HG02852 (cell line): ENCODE data around the gene CLIC5.

Experiments
- ATAC-seq: cut with Tn5 transposase; IDR thresholded peaks from one replicate; pipeline ENCODE4 v1.9.1; 2021; ENCODE audit warnings: mild to moderate bottlenecking, moderate library complexity; ENCODE audit not compliant: unreplicated experiment

The CLIC5 gene

GRCh38 chr6:46000905-46001304 is 14.8 kb downstream of the CLIC5 start:
- no peak for ATAC-seq

DNA sequence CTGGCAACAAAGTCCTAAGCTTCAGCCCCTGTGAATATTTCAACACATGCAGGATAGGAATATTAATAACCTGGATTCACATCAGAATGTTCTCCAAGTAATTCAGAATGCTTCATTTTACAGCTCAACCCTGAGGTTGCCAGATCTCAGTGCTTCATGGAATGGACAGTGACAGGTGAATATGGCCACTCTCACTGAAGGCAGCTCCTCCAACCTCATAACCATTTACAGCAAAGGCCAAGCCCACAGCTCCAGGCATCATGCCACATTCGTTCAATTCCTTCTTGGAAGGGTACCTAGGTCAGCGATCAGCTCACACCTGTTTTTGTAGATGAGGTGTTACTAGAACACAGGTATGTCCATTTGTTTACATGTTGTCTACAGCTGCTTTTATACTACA is 17.1 kb downstream of the CLIC5 start:
- no peak for ATAC-seq

- ATAC-seq, result no peak
Observed at GRCh38 chr6:45997875-45998506, 17.7 kb downstream of the CLIC5 start.

DNA sequence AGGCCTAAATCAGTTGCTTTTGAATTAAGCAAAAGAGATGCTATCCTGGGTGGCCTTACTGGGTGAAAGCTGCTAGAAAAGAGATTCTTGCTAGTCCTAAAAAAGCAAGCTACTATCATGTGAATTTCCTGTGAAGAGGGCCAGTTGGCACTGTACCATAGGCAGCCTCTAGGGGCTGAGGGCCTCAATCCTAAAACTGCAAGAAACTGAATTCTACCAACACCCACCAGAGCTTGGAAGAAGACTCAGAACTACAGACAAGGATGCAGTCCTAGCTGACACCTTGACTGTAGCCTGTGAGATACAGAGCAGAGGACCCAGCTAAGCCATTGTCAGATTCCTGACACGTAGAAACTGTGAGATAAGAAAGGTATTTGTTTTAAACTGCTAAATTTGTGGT is 24.5 kb downstream of the CLIC5 start:
- no peak for ATAC-seq

- ATAC-seq, result no peak
Observed at GRCh38 chr6:45990162-45990561, 25.5 kb downstream of the CLIC5 start.

GRCh38 chr6:45988635-45989034 is 27.0 kb downstream of the CLIC5 start:
- no peak for ATAC-seq

- no peak for ATAC-seq
Observed at GRCh38 chr6:45987856-45988255, 27.8 kb downstream of the CLIC5 start.

DNA sequence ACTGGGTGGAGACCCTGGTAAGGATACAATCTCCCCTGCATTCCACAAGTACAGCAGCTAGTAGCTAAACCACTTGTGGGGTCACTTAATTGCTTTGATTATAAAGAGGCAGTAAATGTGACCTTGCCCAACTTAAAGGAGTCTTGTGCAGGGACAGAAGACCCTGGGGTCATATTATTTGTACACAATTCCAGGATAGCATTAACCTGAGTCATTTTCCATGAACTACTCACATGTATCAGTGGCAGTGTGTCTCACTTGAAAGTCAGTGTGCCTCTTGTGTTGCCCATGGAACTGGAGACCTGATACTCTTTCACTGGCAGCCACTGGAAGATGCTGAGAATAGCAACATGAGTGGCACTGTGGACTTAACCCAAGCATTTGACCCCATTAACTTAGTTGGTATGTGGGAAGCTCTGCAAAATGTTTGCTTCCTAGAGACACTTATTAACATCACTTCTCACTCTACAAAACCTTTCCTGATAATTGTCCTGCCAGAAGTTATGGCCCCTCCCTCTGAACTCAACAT is 28.9 kb downstream of the CLIC5 start:
- no peak for ATAC-seq

DNA sequence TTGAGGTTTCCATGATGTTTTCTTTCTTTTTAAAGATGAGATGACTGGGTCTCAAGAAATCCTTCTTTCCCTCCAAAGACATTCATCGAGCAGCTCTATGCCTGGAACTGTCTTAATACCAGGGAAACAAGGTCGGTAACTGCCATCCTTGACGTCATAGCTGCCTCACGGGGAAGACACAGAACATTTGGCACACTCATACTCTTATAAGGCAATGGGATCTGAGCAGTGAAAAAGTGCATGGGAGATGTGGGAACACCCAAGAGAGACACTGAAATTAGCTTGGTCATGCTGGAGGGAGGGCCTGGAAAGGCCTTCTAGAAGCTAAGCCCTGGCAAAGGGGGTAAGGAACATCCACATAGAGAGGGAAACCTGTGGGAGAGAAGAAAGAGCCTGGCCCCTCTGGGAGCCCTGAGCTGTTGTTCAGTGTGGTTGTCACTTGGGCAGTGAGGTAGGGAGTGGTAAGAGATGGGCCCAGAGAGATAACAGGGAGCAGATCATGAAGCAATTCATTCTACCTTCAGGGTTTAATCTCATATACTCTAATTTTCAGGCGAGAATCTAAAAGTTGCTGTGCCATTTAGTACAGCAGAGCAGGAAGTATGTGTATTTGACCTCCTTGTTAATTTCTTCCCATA is 30.8 kb downstream of the CLIC5 start:
- ATAC-seq, result no peak

GRCh38 chr6:45984347-45984746 is 31.3 kb downstream of the CLIC5 start:
- no peak for ATAC-seq

GRCh38 chr6:45983062-45983461 is 32.6 kb downstream of the CLIC5 start:
- ATAC-seq, result no peak

DNA sequence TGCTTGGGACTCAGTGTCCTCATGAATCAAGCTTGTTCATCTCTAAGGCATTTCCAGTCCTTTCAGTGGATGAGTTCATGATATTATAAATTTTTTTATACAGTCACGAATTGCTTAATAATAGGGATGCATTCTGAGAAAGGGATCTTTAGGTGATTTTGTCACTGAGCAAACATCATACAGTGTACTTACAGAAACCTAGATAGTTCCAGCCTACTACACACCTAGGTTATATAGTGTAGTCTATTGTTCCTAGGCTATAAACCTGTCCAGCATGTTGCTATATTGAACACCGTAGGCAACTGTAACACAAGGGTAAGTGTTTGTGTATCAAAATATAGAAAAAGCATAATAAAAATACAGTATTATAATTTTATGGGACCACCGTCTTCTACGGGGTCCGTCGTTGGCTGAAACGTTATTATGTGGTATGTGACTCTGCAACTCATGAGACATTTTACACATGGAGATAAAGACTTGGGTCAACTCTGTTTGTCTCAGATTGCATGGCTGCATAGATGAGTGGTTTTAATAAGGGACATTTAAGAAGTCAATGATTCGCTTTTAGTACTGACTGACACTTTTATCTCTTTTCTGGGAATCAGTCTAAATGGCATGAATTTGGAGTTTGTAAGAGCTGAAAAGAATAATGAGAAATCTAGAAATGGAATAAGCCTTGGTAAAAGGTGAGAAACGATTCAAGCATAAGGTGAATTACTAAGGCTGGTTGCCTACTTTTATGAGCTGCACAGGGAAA is 33.2 kb downstream of the CLIC5 start:
- no peak for ATAC-seq

- no peak for ATAC-seq
Observed at GRCh38 chr6:45981046-45981445, 34.6 kb downstream of the CLIC5 start.

- no peak for ATAC-seq
Observed at GRCh38 chr6:45979311-45979710, 36.3 kb downstream of the CLIC5 start.

DNA sequence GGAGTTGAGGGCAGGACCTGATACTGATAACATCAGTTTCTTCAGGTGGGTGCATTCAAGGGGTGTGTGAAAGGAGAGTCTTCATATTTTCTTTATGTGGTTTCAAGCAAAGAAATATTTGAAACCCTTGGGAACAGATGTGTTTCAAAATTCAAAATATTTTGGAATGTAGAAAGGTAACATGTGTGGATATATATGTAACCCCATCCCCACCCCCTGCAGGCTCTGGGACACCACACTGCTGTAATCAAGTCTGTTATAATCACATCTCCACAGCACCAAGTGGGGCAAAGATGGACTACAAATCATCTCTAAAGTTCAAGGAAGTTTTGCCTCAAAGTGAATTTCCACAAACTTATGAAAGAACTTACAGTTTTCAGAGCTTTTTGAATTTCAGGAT is 41.1 kb downstream of the CLIC5 start:
- no peak for ATAC-seq

- ATAC-seq, result no peak
Observed at GRCh38 chr6:45972795-45973503, 42.7 kb downstream of the CLIC5 start.

- ATAC-seq, result no peak
Observed at GRCh38 chr6:45971287-45971686, 44.4 kb downstream of the CLIC5 start.

DNA sequence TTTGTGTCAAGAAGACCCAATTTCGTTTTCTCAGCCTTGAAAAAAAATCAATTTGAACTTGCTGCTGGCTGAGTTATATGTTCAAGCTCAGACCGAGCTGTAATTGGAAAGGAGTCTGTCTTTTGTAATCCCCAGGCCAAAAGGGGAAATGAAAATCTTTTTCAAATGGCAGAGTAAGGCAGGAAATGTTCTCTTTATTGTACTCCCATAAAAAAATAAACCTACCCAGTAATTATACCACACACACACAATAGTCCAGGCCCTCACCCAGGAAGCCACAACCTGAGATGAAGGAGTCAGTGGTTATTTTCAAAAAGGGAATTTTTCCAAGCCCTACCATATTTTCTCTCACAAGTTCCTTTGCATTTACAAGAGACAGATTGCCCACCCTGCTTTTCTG is 45.3 kb downstream of the CLIC5 start:
- no peak for ATAC-seq

- ATAC-seq, result no peak
Observed at GRCh38 chr6:45969883-45970282, 45.8 kb downstream of the CLIC5 start.

GRCh38 chr6:45969026-45969425 is 46.6 kb downstream of the CLIC5 start:
- no peak for ATAC-seq

GRCh38 chr6:45967363-45967762 is 48.3 kb downstream of the CLIC5 start:
- no peak for ATAC-seq
